Rectal smooth muscle tissue (tissue), 1 donor: ENCODE results near the gene MT1X.

Experiments
- H3K27ac ChIP-seq: one replicate; pipeline ENCODE4 v1.7.0; 2013; ENCODE audit warnings: low read depth, low read length, inconsistent platforms
- H3K27me3 ChIP-seq: one replicate; pipeline ENCODE4 v1.7.0; 2013; ENCODE audit warnings: low read length; ENCODE audit not compliant: control insufficient read depth, insufficient read depth
- H3K36me3 ChIP-seq: one replicate; pipeline ENCODE4 v1.7.0; 2013; ENCODE audit warnings: low read length; ENCODE audit not compliant: control insufficient read depth, insufficient read depth
- H3K4me1 ChIP-seq: one replicate; pipeline ENCODE4 v1.7.0; 2013; ENCODE audit warnings: low read length; ENCODE audit not compliant: control insufficient read depth, insufficient read depth
- H3K4me3 ChIP-seq: one replicate; pipeline ENCODE4 v1.7.0; 2013; ENCODE audit warnings: low read length
- H3K9ac ChIP-seq: one replicate; pipeline ENCODE4 v1.7.0; 2013; ENCODE audit warnings: low read length

Gene MT1X

GRCh38 chr16:56729735-56730662 lies 47.7 kb downstream of the MT1X start, which contains the start of gene NUP93:
Gene NUP93 (plus strand): TSS chr16:56730129. CDS start chr16:56748248, 18,119 bp downstream.
- H3K4me3 ChIP-seq = peak within 1 kb of the TSS; percentile 96
- no peaks in the 10 kb centered on the region for H3K36me3 ChIP-seq
- peak within 1 kb of the TSS; percentile 76 for H3K27ac ChIP-seq
- no peaks in the 10 kb centered on the region for H3K27me3 ChIP-seq
- peak within 1 kb of the TSS; percentile 82 for H3K9ac ChIP-seq
- peaks cover 8% of the 10 kb centered on the region for H3K4me1 ChIP-seq

GRCh38 chr16:56732366-56732765 lies 50.1 kb downstream of the MT1X start:
- Histone ChIP-seq H3K4me3 (no peak overlapping the region), H3K27ac (no peak overlapping the region), H3K27me3 (no peaks in the 10 kb centered on the region), H3K36me3 (no peaks in the 10 kb centered on the region), H3K4me1 (peaks cover 8% of the 10 kb centered on the region), H3K9ac (no peak overlapping the region)

- no peaks in the 10 kb centered on the region for H3K36me3 ChIP-seq
- peaks cover 8% of the 10 kb centered on the region for H3K4me1 ChIP-seq
- H3K4me3 ChIP-seq = no peak overlapping the region
- H3K27me3 ChIP-seq = no peaks in the 10 kb centered on the region
- H3K9ac ChIP-seq = no peak overlapping the region
- H3K27ac ChIP-seq = no peak overlapping the region
Measured at GRCh38 chr16:56732832-56733231, 50.6 kb downstream of the MT1X start.
